Measurements from ENCODE around the gene WEE1.

GRCh38 chr11:9617940-9618339 lies 44.5 kb downstream of the WEE1 start:
- TF ChIP-seq POLR2AphosphoS5 (IDR thresholded peaks at IDR 0.05; ENCODE audit: low read depth, low read length) (no peak), TAF1 (IDR thresholded peaks at IDR 0.05; ENCODE audit: low read depth, low read length) (no peak)

All from GM12891 (cell line).